RPMI8226 (cell line): ENCODE data around the gene CHN2.

Source experiments
- DNase-seq: peaks from one replicate; pipeline ENCODE4 v3.0.0-alpha.2; 2015

Gene CHN2

DNA sequence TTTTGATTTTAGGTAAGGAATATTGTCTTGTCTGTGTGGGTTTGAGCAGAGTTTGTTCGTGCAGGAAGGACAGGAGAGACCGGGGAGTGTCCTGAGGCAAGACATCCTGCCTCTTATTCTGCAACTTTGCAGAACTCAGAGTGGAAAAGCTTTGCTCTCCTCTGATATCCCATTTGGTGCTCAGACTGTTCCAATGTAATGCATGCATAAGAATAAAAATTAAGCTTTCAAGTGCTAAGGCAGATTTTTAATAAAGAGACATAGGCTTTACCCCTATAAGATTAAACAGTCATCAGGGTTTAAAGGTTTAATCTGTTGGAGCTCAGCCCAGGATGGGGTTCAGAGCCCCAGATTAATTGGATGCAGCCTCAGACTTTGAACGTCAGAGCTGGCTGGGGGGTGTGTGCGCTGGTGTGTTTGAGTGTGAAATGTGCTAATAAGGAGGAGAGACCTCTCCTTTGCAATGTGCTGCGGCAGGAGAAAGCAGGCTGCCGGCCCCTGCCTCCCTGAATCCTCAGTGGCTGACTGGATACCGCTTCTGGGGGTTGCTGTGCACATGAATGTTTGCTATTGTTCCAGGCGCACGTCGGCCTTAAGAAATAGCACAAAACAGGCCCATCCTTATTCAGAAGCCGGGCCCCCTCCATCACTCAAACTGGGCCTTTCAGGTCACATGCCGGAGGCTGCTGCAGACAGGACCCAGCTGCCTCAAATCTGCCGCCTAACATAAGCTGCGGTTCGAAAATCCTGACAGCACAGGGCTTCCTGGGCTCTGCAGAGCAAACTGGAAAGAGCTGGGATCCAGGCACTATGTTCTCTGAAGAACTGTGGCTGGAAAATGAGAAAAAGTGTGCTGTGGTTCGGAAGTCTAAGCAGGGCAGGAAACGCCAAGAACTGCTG is 285.0 kb downstream of the CHN2 start:
- DNase-seq = no peak

- DNase-seq = no peak
These were observed 285.9 kb downstream of the CHN2 start for GRCh38 chr7:29480451-29480850.

- no peak for DNase-seq
These were observed 286.5 kb downstream of the CHN2 start for GRCh38 chr7:29480934-29481651.

GRCh38 chr7:29482056-29482455 is 287.5 kb downstream of the CHN2 start:
- no peak for DNase-seq

GRCh38 chr7:29483219-29484104 is 288.9 kb downstream of the CHN2 start:
- DNase-seq = no peak

GRCh38 chr7:29484280-29484679 is 289.7 kb downstream of the CHN2 start:
- no peak for DNase-seq

- DNase-seq = no peak
These were observed 291.0 kb downstream of the CHN2 start for GRCh38 chr7:29485339-29486190.

GRCh38 chr7:29486191-29486700 is 291.7 kb downstream of the CHN2 start:
- no peak for DNase-seq

DNA sequence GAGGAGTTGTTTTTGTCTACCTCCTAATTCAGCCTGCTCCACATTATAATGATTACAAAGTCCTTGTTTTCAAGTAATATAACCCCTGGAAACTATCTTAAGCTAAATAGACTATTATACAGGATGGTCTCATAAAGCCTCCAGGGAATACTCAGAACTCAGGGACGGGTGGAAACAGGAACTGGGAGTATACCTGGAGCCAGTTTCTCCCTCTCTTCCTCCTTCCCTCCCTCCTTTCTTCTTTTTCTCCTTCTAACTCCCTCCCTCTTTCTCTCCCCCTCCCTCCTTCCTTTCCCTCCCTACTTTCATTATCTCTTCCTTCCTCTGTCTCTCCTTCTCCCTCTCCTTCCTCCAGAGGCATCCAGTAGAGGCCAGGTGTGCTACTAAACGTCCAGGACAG is 292.8 kb downstream of the CHN2 start:
- DNase-seq = no peak

DNA sequence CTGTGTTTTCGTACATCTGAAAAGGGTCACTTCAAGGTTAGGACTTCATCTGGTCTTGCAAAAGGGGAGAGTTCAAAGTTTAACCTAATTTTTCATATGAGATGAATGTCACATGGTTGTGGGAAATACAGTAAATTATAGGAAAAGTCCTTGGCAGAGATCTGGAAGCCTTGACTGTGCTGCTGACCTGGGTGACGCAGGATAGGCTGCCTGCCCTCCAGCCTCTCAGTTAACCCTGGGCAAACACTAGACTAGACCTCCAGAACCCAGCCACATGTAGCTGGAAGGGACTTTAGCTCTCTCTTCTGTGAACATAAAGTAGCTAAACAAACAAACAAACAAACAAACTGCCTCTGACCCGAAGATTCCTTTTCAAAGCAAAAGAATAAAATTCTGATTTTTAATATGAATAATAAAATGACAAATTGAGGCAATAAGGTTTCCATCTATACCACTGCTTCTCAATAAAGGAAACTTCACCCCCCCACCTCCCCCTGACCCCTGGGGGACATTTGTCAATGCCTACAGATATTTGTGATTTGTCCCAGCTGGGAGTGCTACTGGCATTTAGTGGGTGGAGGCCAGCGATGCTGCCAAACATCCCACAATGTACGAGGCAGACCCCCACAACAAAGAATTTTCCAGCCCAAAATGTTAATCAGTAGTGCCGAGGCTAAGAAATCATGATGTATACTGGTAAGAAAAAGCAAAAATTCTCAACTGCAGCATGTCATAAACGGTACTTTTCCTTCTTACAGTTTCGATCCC is 293.8 kb downstream of the CHN2 start:
- DNase-seq = no peak

DNA sequence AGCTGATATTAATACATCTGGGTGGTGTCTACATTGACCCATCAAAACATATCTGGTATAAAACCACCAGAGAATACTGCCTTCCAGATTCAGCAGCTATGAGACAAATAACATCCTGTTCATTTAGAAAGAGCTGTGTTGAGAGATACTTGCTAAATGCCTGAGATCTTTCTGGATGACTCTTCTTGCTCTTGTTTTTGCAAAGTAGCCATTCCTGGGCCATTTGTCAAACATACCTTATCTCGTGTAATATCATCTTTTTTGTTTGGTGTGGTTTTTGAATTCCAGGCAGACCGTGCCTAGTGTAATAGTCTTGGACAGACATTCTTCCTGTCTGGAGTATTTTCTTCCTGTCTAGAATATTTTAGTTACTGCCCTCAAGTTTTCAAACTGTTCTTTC is 294.4 kb downstream of the CHN2 start:
- no peak for DNase-seq

DNA sequence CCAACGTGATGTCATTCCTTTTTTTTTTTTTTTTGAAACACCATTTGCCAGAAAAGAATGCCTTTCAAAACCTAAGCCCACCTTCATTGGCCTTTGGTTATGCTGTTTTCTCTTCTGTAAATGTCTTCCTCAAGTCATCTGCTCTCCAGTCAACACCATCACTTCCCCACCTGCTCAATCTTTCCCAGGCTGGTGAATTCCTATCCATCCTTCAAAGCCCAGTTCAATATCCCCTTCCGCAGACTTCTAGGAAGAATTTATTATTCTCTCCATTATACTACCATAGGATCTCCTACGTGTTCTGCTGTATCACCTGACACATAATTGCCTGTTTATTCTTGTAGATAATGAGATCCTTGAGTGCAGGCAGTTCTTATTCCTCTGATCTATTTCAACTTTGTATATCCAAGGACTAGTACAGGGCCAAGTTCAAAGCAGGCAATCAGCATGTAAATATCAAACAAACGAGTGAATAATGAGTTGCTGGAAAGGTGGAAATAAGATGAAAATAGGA is 295.6 kb downstream of the CHN2 start:
- DNase-seq = no peak

DNA sequence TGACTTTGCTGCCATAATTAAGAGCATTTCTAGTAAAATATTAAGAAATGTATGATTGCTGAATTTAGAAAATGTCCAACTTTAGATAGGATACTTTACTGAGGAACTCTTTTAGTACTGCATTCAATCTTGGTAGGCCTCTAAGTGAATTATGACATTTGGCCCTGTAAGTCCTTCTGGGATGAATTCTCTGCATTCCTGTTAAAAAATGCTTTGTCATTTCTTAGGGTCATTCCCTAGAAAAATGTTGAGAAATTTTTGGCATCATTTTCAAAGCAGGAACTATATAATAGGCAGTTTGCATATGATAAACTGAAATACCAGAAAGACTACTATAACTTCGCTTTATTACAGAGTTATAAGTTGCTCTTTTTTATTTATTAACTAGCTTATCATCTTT is 299.8 kb downstream of the CHN2 start:
- no peak for DNase-seq

GRCh38 chr7:29495653-29496052 is 301.1 kb downstream of the CHN2 start:
- no peak for DNase-seq

DNA sequence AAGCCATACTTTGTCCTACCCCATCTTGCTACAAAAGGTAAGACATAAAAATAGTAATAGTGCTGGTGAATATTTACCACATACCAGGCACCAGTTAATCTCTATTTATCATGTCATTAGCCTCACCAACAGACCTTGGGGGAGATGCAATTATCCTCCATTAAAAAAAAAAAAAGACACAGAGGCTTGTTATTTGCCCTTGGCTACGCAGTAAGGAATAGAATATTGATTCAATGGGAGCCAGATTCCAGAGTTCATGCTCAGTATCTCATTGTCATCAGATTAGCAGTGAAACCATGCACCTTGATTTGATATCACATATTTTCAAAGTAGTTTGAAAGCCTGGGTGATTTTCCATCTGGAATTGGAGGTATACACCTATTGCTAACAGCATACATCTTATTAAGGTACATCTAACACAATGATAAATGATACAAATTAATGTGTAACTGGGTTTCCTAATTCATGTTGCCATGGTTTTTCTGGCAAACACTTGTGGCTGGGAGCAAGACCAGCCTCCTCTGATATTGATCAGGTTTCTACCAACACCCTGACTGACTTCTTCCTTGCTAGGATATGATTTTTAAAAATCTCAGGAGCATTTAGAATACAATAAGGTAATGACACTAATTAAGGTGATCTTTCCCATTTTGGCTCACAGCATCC is 301.9 kb downstream of the CHN2 start:
- DNase-seq = no peak

DNA sequence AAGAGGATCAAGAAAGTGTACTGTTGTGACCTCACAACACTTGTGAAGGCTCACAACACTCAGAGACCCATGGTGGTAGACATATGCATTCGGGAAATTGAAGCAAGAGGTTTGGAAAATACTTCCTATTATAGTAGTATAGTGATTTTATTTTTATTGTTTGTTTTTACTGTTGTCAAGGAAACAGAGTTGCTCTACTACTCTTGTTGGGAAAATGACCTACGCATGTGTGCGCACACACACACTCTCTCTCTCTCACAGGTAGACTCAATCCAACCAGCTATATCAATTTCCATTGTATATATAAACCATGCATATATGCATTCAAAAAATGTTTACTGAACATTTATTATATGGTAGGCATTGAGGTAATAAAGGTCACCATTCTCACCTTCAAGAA is 305.4 kb downstream of the CHN2 start:
- DNase-seq = no peak

DNA sequence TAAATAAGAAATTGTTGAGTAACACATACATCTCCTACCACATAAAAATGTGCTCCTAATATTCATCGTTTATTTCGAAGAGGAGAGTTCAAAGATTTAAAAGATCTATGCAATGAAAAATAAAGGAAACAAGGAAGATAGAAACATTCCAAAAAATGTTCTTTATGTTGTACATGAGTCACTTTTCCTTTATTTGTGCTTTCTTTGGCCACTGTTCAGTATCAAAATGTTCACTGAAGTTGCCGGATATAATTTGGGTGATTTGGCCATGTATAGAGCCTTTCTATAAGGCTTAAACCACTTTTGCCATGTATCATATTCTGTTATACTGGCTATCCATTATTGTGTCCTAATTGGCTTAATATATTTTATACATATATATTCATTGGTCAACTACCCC is 306.1 kb downstream of the CHN2 start:
- DNase-seq = no peak

DNA sequence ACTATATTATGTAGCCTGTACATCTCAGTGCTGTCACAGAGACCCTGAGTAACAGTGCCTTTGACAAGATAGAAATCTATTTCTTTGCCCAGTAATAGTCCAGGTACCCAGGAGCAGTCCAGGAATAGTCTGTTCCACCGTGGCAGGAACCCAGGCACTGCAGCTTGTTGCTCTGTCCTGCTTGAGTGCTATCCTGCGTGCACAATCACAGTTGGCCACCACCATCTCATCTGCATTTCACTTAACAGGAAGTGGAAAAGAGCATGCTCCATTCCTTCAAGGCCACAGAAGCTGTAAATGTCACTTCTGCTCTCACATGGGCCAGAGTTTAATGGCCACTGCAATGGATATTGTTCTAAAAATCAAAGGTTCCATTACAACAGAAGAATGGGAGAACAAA is 307.6 kb downstream of the CHN2 start:
- DNase-seq = no peak

DNA sequence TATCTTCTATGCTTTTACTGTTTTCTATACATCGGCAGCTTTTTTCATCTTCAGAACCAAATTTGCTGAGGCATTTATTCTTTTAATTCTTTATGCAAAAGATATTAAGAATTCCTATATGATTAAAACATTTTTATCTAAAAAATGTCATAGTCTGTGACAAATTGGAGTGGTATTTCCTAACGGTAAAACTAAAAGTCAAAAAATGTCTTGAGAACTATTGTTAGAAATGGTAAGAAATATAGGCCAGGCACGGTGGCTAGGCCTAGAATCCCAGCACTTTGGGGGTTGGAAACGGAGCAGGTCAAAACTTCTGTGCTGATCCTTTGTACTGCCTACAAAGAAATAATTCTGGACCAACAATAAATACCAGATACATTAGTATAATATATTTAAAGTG is 311.4 kb downstream of the CHN2 start:
- no peak for DNase-seq

GRCh38 chr7:29508608-29509007 is 314.0 kb downstream of the CHN2 start:
- no peak for DNase-seq

GRCh38 chr7:29510028-29510427 is 315.5 kb downstream of the CHN2 start:
- DNase-seq = no peak
